ENCODE results near the gene BPIFA1. TPM values are rescaled to one million over a fixed set of nuclear protein-coding genes. Genes with fewer than 3 reads are reported as not detected.

The BPIFA1 gene
- total and polyA plus RNA-seq, 12 donors: not detected

DNA sequence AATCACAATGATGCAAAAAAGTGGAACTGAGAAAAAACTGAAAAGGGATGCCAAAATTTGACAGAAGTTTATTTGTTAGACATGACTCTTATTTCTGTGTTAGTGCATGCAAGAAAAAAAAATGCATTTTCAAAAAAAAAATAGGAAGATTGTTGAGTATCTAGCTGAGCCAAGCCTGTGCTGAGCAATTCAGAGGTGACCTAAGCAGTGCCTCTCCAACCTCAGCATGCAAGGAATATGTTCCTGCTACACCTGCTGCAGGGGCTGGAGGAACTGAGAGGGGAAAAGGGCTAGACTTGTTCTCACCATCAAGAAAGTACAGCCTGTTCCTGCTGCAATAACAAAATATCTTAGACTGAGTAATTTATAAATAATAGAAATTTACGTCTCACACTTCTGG is 43.8 kb upstream of the BPIFA1 start:
- Histone ChIP-seq H3K27me3 (peaks cover 0 to 28% (median 12%) of the 10 kb centered on the region in 7 donors), H3K4me3 (no peak overlapping the region), H3K4me1 (no peaks in the 10 kb centered on the region), H3K9me3 (no peaks in the 10 kb centered on the region), H3K36me3 (no peaks in the 10 kb centered on the region), H3K27ac (no peak overlapping the region)
- DNase-seq (no peak), ATAC-seq (no peak)
- TF ChIP-seq, protein P1, sequence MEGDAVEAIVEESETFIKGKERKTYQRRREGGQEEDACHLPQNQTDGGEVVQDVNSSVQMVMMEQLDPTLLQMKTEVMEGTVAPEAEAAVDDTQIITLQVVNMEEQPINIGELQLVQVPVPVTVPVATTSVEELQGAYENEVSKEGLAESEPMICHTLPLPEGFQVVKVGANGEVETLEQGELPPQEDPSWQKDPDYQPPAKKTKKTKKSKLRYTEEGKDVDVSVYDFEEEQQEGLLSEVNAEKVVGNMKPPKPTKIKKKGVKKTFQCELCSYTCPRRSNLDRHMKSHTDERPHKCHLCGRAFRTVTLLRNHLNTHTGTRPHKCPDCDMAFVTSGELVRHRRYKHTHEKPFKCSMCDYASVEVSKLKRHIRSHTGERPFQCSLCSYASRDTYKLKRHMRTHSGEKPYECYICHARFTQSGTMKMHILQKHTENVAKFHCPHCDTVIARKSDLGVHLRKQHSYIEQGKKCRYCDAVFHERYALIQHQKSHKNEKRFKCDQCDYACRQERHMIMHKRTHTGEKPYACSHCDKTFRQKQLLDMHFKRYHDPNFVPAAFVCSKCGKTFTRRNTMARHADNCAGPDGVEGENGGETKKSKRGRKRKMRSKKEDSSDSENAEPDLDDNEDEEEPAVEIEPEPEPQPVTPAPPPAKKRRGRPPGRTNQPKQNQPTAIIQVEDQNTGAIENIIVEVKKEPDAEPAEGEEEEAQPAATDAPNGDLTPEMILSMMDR (IDR thresholded peaks at IDR 0.05): no peak
- intact Hi-C loops (cut with DNase I): no loop called here
- 91 to 92% methylated on average over 1 of the region's 1 CpG for WGBS, 2 donors

GRCh38 chr20:33192912-33193501 is 42.8 kb upstream of the BPIFA1 start:
- intact Hi-C loops (cut with DNase I): no loop called here
- Histone ChIP-seq H3K27me3 (peaks cover 0 to 39% (median 17%) of the 10 kb centered on the region in 7 donors), H3K36me3 (no peaks in the 10 kb centered on the region), H3K4me1 (no peaks in the 10 kb centered on the region), H3K9me3 (no peaks in the 10 kb centered on the region), H3K4me3 (no peak overlapping the region), H3K27ac (no peak overlapping the region)
- TF ChIP-seq, protein P1 (IDR thresholded peaks at IDR 0.05): no peak
- DNase-seq (no peak), ATAC-seq (no peak)
- 63 to 65% methylated on average over 8 of the region's 8 CpGs for WGBS, 2 donors

DNA sequence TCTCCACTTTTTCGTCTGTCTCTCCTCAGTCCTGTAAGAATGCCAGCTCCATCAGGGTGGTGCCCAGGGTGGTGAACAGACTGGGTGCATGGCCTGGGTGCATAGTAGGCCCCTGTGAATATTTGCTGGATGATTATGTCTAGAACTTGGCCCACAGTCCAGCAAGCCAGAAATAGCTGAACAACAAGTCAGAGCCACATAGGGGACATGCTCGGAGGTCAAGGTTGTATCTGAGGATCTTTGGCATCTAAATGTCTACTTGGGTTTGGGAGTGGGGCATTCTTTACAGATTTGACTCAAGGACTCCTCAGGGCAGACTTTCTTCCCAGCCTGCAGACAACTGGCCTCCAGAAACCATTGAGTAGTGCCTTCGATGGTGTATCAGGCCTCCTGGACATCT is 36.8 kb upstream of the BPIFA1 start:
- TF ChIP-seq, protein P1 (IDR thresholded peaks at IDR 0.05): no peak
- Histone ChIP-seq H3K9me3 (no peaks in the 10 kb centered on the region), H3K4me3 (no peak overlapping the region), H3K4me1 (no peaks in the 10 kb centered on the region), H3K36me3 (no peaks in the 10 kb centered on the region), H3K27me3 (peaks cover 0 to 28% (median 8%) of the 10 kb centered on the region in 7 donors), H3K27ac (no peak overlapping the region)
- DNase-seq: no peak
- 73 to 77% methylated on average over 3 of the region's 3 CpGs for WGBS, 2 donors
- intact Hi-C loops (cut with DNase I): no loop called here
- ATAC-seq: no peak

- intact Hi-C loops (cut with DNase I): no loop called here
- H3K4me1 ChIP-seq: no peaks in the 10 kb centered on the region
- 46 to 49% methylated on average over 4 of the region's 4 CpGs for WGBS, 2 donors
- TF ChIP-seq, protein P1 (IDR thresholded peaks at IDR 0.05): no peak
- H3K4me3 ChIP-seq: no peak overlapping the region
- H3K27ac ChIP-seq: no peak overlapping the region
- H3K9me3 ChIP-seq: no peaks in the 10 kb centered on the region
- no peaks in the 10 kb centered on the region for H3K36me3 ChIP-seq
- peaks cover 0 to 41% (median 7%) of the 10 kb centered on the region in 7 donors for H3K27me3 ChIP-seq
- ATAC-seq (no peak), DNase-seq (no peak)
Observed at GRCh38 chr20:33202451-33202850, 33.3 kb upstream of the BPIFA1 start.
